Transverse colon (tissue), 4 donors: ENCODE data around the gene IFNGR2. TPM values are rescaled to one million over a fixed set of nuclear protein-coding genes. Genes with fewer than 3 reads are reported as not detected.

Source experiments
- DNase-seq: peaks from one replicate; pipeline ENCODE4 v3.0.0-alpha.2; 2019
- H3K27ac ChIP-seq, 4 donors: fragments of 200-600 bp; sonication (generic); 2 replicates each; pipeline ENCODE4 v1.5.1; 2016 to 2018; ENCODE audit warnings: inconsistent platforms in 4 of 4
- H3K27me3 ChIP-seq: fragments of 200-600 bp; sonication (generic); 2 replicates; pipeline ENCODE4 v1.5.1; 2017; ENCODE audit warnings: inconsistent platforms
- H3K36me3 ChIP-seq, 4 donors: fragments of 200-600 bp; sonication (generic); 2 replicates each; pipeline ENCODE4 v1.5.1; 2017 to 2019; ENCODE audit warnings: inconsistent platforms in 4 of 4
- H3K4me1 ChIP-seq, 4 donors: fragments of 200-600 bp; sonication (generic); 2 replicates each; pipeline ENCODE4 v1.5.1; 2017 to 2020; ENCODE audit warnings: inconsistent platforms in 4 of 4
- H3K4me3 ChIP-seq, 4 donors: fragments of 200-600 bp; sonication (generic); 1 replicate in 1 of 4; 2 replicates in 3 of 4; pipeline versions ENCODE4 v1.5.1 to v1.6.1; 2017 to 2019; ENCODE audit warnings: inconsistent platforms in 4 of 4
- H3K9me3 ChIP-seq, 2 donors: fragments of 200-600 bp; sonication (generic); 2 replicates each; pipeline ENCODE4 v1.5.1; 2017 to 2019; ENCODE audit warnings: inconsistent platforms in 2 of 2
- CTCF ChIP-seq, 5 experiments: fragments of 200-600 bp in 3 of 5; fragments of 450-650 bp in 2 of 5; sonication (generic) in 3 of 5; IDR thresholded peaks; 1 replicate in 2 of 5; 2 replicates in 3 of 5; pipeline ENCODE4 v1.5.1; 2016 to 2017; ENCODE audit warnings: antibody characterized with exemption in 5 of 5, inconsistent platforms in 3 of 5, mild to moderate bottlenecking in 2 of 5, moderate library complexity in 1 of 5
- EP300 ChIP-seq: sonication (generic); formaldehyde crosslinking; IDR thresholded peaks from one replicate; pipeline ENCODE4 v1.6.1; 2017; ENCODE audit warnings: antibody characterized with exemption, low read depth
- POLR2A ChIP-seq: fragments of 450-650 bp; IDR thresholded peaks from one replicate; pipeline ENCODE4 v1.6.1; 2016; ENCODE audit warnings: antibody characterized with exemption, mild to moderate bottlenecking, moderate library complexity
- POLR2AphosphoS5 ChIP-seq, 3 donors: sonication (generic); formaldehyde crosslinking; IDR thresholded peaks; one replicate each; pipeline ENCODE4 v1.6.1; 2016; ENCODE audit warnings: antibody characterized with exemption in 3 of 3
- WGBS, 2 donors: methylation state at CpG; one replicate each; pipeline ENCODE4 v1.1.5; 2018; ENCODE audit warnings: low coverage in 1 of 2; 5-methylcytosine and 5-hydroxymethylcytosine counted together
- in situ Hi-C, 4 donors: fragments of 200-750 bp; cut with MboI; loops; one replicate each; pipeline versions ENCODE4 v1.15.0 to v1.15.1; 2017; ENCODE audit warnings: low sequenced_read_pairs in 3 of 4, low pct_ligation_motif_present in 1 of 4, low pct_unique_long_range_greater_than_20kb in 1 of 4
- intact Hi-C: fragments of 100-400 bp; cut with DNase I; formaldehyde crosslinking; loops from one replicate; pipeline ENCODE4 v1.15.1; 2023; ENCODE audit warnings: low total_unique reads
- total RNA-seq, 4 donors: library from RNA; depleted of rRNA; stranded (reverse); fragments of >200 nt; gene quantifications; one replicate each; pipeline ENCODE4 v1.1.0, GENCODE V29; 2016

IFNGR2 gene
- total RNA-seq, 4 donors from 2014 or later: 40.8 to 131 (median 76.6) TPM

GRCh38 chr21:33424214-33424613, 21.0 kb downstream of the IFNGR2 start:
- WGBS, 2 donors: 94 to 100% methylated on average over 1 to 9 of the region's 9 CpGs
- peaks cover 0 to 43% (median 18%) of the 10 kb centered on the region in 4 donors for H3K36me3 ChIP-seq
- no peak for DNase-seq
- no peaks in the 10 kb centered on the region for H3K27me3 ChIP-seq
- no peak overlapping the region for H3K27ac ChIP-seq
- TF ChIP-seq POLR2A: no peak
- TF ChIP-seq CTCF (IDR thresholded peaks at IDR 0.05): no peak
- TF ChIP-seq POLR2AphosphoS5 (IDR thresholded peaks at IDR 0.05): no peak
- TF ChIP-seq EP300: no peak
- intact Hi-C loops: no loop called here
- no peak overlapping the region for H3K4me3 ChIP-seq
- peaks cover 0 to 1% (median 0%) of the 10 kb centered on the region in 4 donors for H3K4me1 ChIP-seq
- no peaks in the 10 kb centered on the region for H3K9me3 ChIP-seq
- in situ Hi-C loops: no loop called here

- WGBS, 2 donors: 86% methylated on average over 3 of the region's 3 CpGs; no CpG with 5 or more reads in 1 of the 2 donors
- TF ChIP-seq POLR2AphosphoS5 (IDR thresholded peaks at IDR 0.05) (no peak), CTCF (IDR thresholded peaks at IDR 0.05) (no peak), POLR2A (no peak), EP300 (no peak)
- no peak for DNase-seq
- intact Hi-C loops (no loop called here), in situ Hi-C loops (loop anchor here in 1 of 4 donors (25.0 kb wide), 1 partner anchor 489 kb away; no protein-coding TSS in a partner anchor)
- Histone ChIP-seq H3K27me3 (no peaks in the 10 kb centered on the region), H3K4me1 (peaks cover 0 to 7% (median 0%) of the 10 kb centered on the region in 4 donors), H3K27ac (no peak overlapping the region), H3K4me3 (no peak overlapping the region), H3K9me3 (no peaks in the 10 kb centered on the region), H3K36me3 (peaks cover 0 to 49% (median 22%) of the 10 kb centered on the region in 4 donors)
These were observed 22.6 kb downstream of the IFNGR2 start for GRCh38 chr21:33425825-33426224.

GRCh38 chr21:33427051-33427450, 23.8 kb downstream of the IFNGR2 start:
- intact Hi-C loops: no loop called here
- no peak for TF ChIP-seq POLR2A
- TF ChIP-seq EP300: no peak
- TF ChIP-seq POLR2AphosphoS5 (IDR thresholded peaks at IDR 0.05): no peak

GRCh38 chr21:33428669-33429068, 25.5 kb downstream of the IFNGR2 start:
- in situ Hi-C loops (loop anchor here in 1 of 4 donors (25.0 kb wide), 1 partner anchor 491 kb away; no protein-coding TSS in a partner anchor), intact Hi-C loops (no loop called here)
- WGBS, 2 donors: 82 to 86% methylated on average over 4 to 8 of the region's 8 CpGs
- Histone ChIP-seq H3K4me3 (no peak overlapping the region), H3K4me1 (peaks cover 0 to 7% (median 0%) of the 10 kb centered on the region in 4 donors), H3K36me3 (peaks cover 0 to 57% (median 24%) of the 10 kb centered on the region in 4 donors), H3K9me3 (no peaks in the 10 kb centered on the region), H3K27ac (peak overlapping the region in 3 of 4 donors; percentile 18 to 45 (median 38)), H3K27me3 (no peaks in the 10 kb centered on the region)
- TF ChIP-seq CTCF (IDR thresholded peaks at IDR 0.05) (no peak), POLR2A (no peak), POLR2AphosphoS5 (IDR thresholded peaks at IDR 0.05) (no peak), EP300 (no peak)
- no peak for DNase-seq

More at GRCh38 chr21:33427051-33427450, 23.8 kb downstream of the IFNGR2 start:
- Histone ChIP-seq H3K27ac (no peak overlapping the region), H3K9me3 (no peaks in the 10 kb centered on the region), H3K36me3 (peaks cover 0 to 51% (median 20%) of the 10 kb centered on the region in 4 donors), H3K27me3 (no peaks in the 10 kb centered on the region), H3K4me3 (no peak overlapping the region), H3K4me1 (peaks cover 0 to 7% (median 0%) of the 10 kb centered on the region in 4 donors)
- in situ Hi-C loops: loop anchor here in 1 of 4 donors (25.0 kb wide), 1 partner anchor 490 kb away; no protein-coding TSS in a partner anchor
- no peak for DNase-seq
- 87 to 89% methylated on average over 6 to 7 of the region's 7 CpGs for WGBS, 2 donors
